Measurements from ENCODE around the gene GTF3C5. TPM values are rescaled to one million over a fixed set of nuclear protein-coding genes. Genes with fewer than 3 reads are reported as not detected.
"Not testable (repeated sequence)": the region's sequence is repeated elsewhere in the genome, so short reads cannot be mapped to it uniquely, and the experiment has no call there.

The GTF3C5 gene
- polyA plus RNA-seq, 1 donor from 2014 or later, result 34.5 TPM

GRCh38 chr9:133050781-133051180 lies 20.0 kb downstream of the GTF3C5 start:
- H3K36me3 Mint-ChIP-seq, result peaks cover 9% of the 10 kb centered on the region
- no peaks in the 10 kb centered on the region for H3K27me3 Mint-ChIP-seq
- no peak overlapping the region for H3K4me3 Mint-ChIP-seq
- no peaks in the 10 kb centered on the region for H3K9me3 Mint-ChIP-seq
- H3K4me1 Mint-ChIP-seq, result no peaks in the 10 kb centered on the region
- no peak overlapping the region for H3K27ac Mint-ChIP-seq

GRCh38 chr9:133051281-133051900 lies 20.6 kb downstream of the GTF3C5 start:
- H3K9me3 Mint-ChIP-seq, result no peaks in the 10 kb centered on the region
- no peak overlapping the region for H3K27ac Mint-ChIP-seq
- no peak overlapping the region for H3K4me3 Mint-ChIP-seq
- H3K36me3 Mint-ChIP-seq, result peaks cover 6% of the 10 kb centered on the region
- H3K4me1 Mint-ChIP-seq, result no peaks in the 10 kb centered on the region
- H3K27me3 Mint-ChIP-seq, result no peaks in the 10 kb centered on the region

- H3K9me3 Mint-ChIP-seq, result no peaks in the 10 kb centered on the region
- H3K4me3 Mint-ChIP-seq, result no peak overlapping the region
- no peaks in the 10 kb centered on the region for H3K27me3 Mint-ChIP-seq
- no peaks in the 10 kb centered on the region for H3K4me1 Mint-ChIP-seq
- peaks cover 6% of the 10 kb centered on the region for H3K36me3 Mint-ChIP-seq
- H3K27ac Mint-ChIP-seq, result peak overlapping the region in 1 of 3 donors; percentile 39
Observed at GRCh38 chr9:133051966-133052539, 21.3 kb downstream of the GTF3C5 start.

GRCh38 chr9:133054194-133054890 lies 23.5 kb downstream of the GTF3C5 start:
- H3K27ac Mint-ChIP-seq, result no peak overlapping the region
- peaks cover 0 to 7% (median 5%) of the 10 kb centered on the region in 3 donors for H3K4me1 Mint-ChIP-seq
- no peaks in the 10 kb centered on the region for H3K9me3 Mint-ChIP-seq
- H3K36me3 Mint-ChIP-seq, result peaks cover 10% of the 10 kb centered on the region
- H3K27me3 Mint-ChIP-seq, result no peaks in the 10 kb centered on the region
- H3K4me3 Mint-ChIP-seq, result no peak overlapping the region

GRCh38 chr9:133054966-133055365 lies 24.2 kb downstream of the GTF3C5 start:
- Mint-ChIP-seq H3K4me1 (peaks cover 0 to 11% (median 8%) of the 10 kb centered on the region in 3 donors), H3K27me3 (no peaks in the 10 kb centered on the region), H3K9me3 (no peaks in the 10 kb centered on the region)

GRCh38 chr9:133055788-133056420 lies 25.1 kb downstream of the GTF3C5 start:
- Mint-ChIP-seq H3K4me1 (peaks cover 0 to 12% (median 10%) of the 10 kb centered on the region in 3 donors), H3K9me3 (no peaks in the 10 kb centered on the region), H3K4me3 (no peak overlapping the region), H3K36me3 (peaks cover 7% of the 10 kb centered on the region), H3K27ac (no peak overlapping the region), H3K27me3 (no peaks in the 10 kb centered on the region)

More at GRCh38 chr9:133054966-133055365, 24.2 kb downstream of the GTF3C5 start:
- H3K4me3 Mint-ChIP-seq, result no peak overlapping the region
- H3K36me3 Mint-ChIP-seq, result peaks cover 7% of the 10 kb centered on the region
- no peak overlapping the region for H3K27ac Mint-ChIP-seq

GRCh38 chr9:133056533-133056932 lies 25.7 kb downstream of the GTF3C5 start:
- Mint-ChIP-seq H3K27ac (no peak overlapping the region), H3K36me3 (peaks cover 7% of the 10 kb centered on the region), H3K27me3 (no peaks in the 10 kb centered on the region), H3K4me3 (no peak overlapping the region), H3K4me1 (peaks cover 0 to 12% (median 10%) of the 10 kb centered on the region in 3 donors), H3K9me3 (no peaks in the 10 kb centered on the region)

- Mint-ChIP-seq H3K27me3 (no peaks in the 10 kb centered on the region), H3K27ac (no peak overlapping the region), H3K4me3 (no peak overlapping the region), H3K4me1 (peaks cover 0 to 12% (median 10%) of the 10 kb centered on the region in 3 donors), H3K9me3 (no peaks in the 10 kb centered on the region), H3K36me3 (peaks cover 7% of the 10 kb centered on the region)
Observed at GRCh38 chr9:133057006-133057405, 26.2 kb downstream of the GTF3C5 start.

GRCh38 chr9:133057553-133057952 lies 26.8 kb downstream of the GTF3C5 start:
- Mint-ChIP-seq H3K27me3 (no peaks in the 10 kb centered on the region), H3K9me3 (no peaks in the 10 kb centered on the region), H3K36me3 (peaks cover 6% of the 10 kb centered on the region), H3K4me3 (peak overlapping the region in 1 of 4 donors; percentile 49), H3K4me1 (peaks cover 0 to 12% (median 10%) of the 10 kb centered on the region in 3 donors), H3K27ac (no peak overlapping the region)

GRCh38 chr9:133058071-133058470 lies 27.3 kb downstream of the GTF3C5 start:
- H3K27ac Mint-ChIP-seq, result no peak overlapping the region

GRCh38 chr9:133058550-133059320 lies 27.9 kb downstream of the GTF3C5 start:
- H3K4me3 Mint-ChIP-seq, result no peak overlapping the region
- H3K9me3 Mint-ChIP-seq, result no peaks in the 10 kb centered on the region
- no peaks in the 10 kb centered on the region for H3K27me3 Mint-ChIP-seq
- peaks cover 5% of the 10 kb centered on the region for H3K36me3 Mint-ChIP-seq
- no peak overlapping the region for H3K27ac Mint-ChIP-seq
- peaks cover 0 to 12% (median 10%) of the 10 kb centered on the region in 3 donors for H3K4me1 Mint-ChIP-seq

More at GRCh38 chr9:133058071-133058470, 27.3 kb downstream of the GTF3C5 start:
- no peak overlapping the region for H3K4me3 Mint-ChIP-seq
- H3K9me3 Mint-ChIP-seq, result no peaks in the 10 kb centered on the region
- H3K27me3 Mint-ChIP-seq, result no peaks in the 10 kb centered on the region
- H3K36me3 Mint-ChIP-seq, result peaks cover 5% of the 10 kb centered on the region
- peaks cover 0 to 12% (median 10%) of the 10 kb centered on the region in 3 donors for H3K4me1 Mint-ChIP-seq

GRCh38 chr9:133059623-133060022 lies 28.8 kb downstream of the GTF3C5 start:
- Mint-ChIP-seq H3K4me1 (peaks cover 0 to 12% (median 10%) of the 10 kb centered on the region in 3 donors), H3K27ac (no peak overlapping the region), H3K27me3 (no peaks in the 10 kb centered on the region), H3K4me3 (no peak overlapping the region), H3K36me3 (peaks cover 5% of the 10 kb centered on the region), H3K9me3 (no peaks in the 10 kb centered on the region)

- Mint-ChIP-seq H3K9me3 (no peaks in the 10 kb centered on the region), H3K27me3 (no peaks in the 10 kb centered on the region), H3K4me3 (no peak overlapping the region), H3K4me1 (peaks cover 0 to 12% (median 10%) of the 10 kb centered on the region in 3 donors), H3K27ac (no peak overlapping the region), H3K36me3 (peaks cover 5% of the 10 kb centered on the region)
Observed at GRCh38 chr9:133060417-133060841, 29.6 kb downstream of the GTF3C5 start.

GRCh38 chr9:133061019-133061763 lies 30.4 kb downstream of the GTF3C5 start:
- not testable (repeated sequence) for H3K36me3 Mint-ChIP-seq, H3K27ac Mint-ChIP-seq, H3K27me3 Mint-ChIP-seq, H3K9me3 Mint-ChIP-seq
- H3K4me3 Mint-ChIP-seq, result peak overlapping the region in 1 of 4 donors; percentile 37
- H3K4me1 Mint-ChIP-seq, result peaks cover 0 to 12% (median 10%) of the 10 kb centered on the region in 3 donors
